Erythroblast (primary cell): ENCODE data around the gene PWWP2B.

Experiments used
- GATA1 ChIP-seq: IDR thresholded peaks from 2 replicates; pipeline ENCODE4 v1.6.1; 2011; ENCODE audit warnings: low read depth, mild to moderate bottlenecking, control low read depth, low read length, moderate library complexity
- POLR2A ChIP-seq: IDR thresholded peaks from 2 replicates; pipeline ENCODE4 v1.6.1; 2011; ENCODE audit warnings: mild to moderate bottlenecking, low read length

- TF ChIP-seq POLR2A (no peak), GATA1 (no peak)
Measured at GRCh38 chr10:132353456-132354355, 43.3 kb upstream of the PWWP2B start.
